NCI-H748 (cell line): ENCODE results near the gene RBM33.
"Not testable (repeated sequence)": the region's sequence is repeated elsewhere in the genome, so short reads cannot be mapped to it uniquely, and the experiment has no call there.

ENCODE experiments used
- DNase-seq: peaks from one replicate; lab custom pipeline; 2025; ENCODE audit not compliant: unreplicated experiment; lab: John Stamatoyannopoulos, UW

Gene RBM33

GRCh38 chr7:155685791-155686160, 41.3 kb downstream of the RBM33 start:
- no peak for DNase-seq

- DNase-seq = not testable (repeated sequence)
Observed at GRCh38 chr7:155686620-155687324, 42.3 kb downstream of the RBM33 start.

- not testable (repeated sequence) for DNase-seq
Observed at GRCh38 chr7:155688237-155688636, 43.8 kb downstream of the RBM33 start.

GRCh38 chr7:155690655-155691054, 46.2 kb downstream of the RBM33 start:
- DNase-seq = not testable (repeated sequence)

GRCh38 chr7:155692317-155692716, 47.9 kb downstream of the RBM33 start:
- DNase-seq = no peak

GRCh38 chr7:155693826-155694225, 49.4 kb downstream of the RBM33 start:
- DNase-seq = no peak

GRCh38 chr7:155694851-155695250, 50.4 kb downstream of the RBM33 start:
- DNase-seq = no peak

GRCh38 chr7:155696747-155697146, 52.3 kb downstream of the RBM33 start:
- no peak for DNase-seq

GRCh38 chr7:155698633-155699032, 54.2 kb downstream of the RBM33 start:
- DNase-seq = no peak

- no peak for DNase-seq
Observed at GRCh38 chr7:155699180-155699579, 54.7 kb downstream of the RBM33 start.

GRCh38 chr7:155700847-155701246, 56.4 kb downstream of the RBM33 start:
- no peak for DNase-seq

GRCh38 chr7:155701972-155702544, 57.6 kb downstream of the RBM33 start:
- no peak for DNase-seq

GRCh38 chr7:155702616-155703015, 58.2 kb downstream of the RBM33 start:
- no peak for DNase-seq

- no peak for DNase-seq
Observed at GRCh38 chr7:155705623-155706360, 61.3 kb downstream of the RBM33 start.

GRCh38 chr7:155706376-155706775, 61.9 kb downstream of the RBM33 start:
- DNase-seq = no peak

- no peak for DNase-seq
Observed at GRCh38 chr7:155709453-155709852, 65.0 kb downstream of the RBM33 start.

GRCh38 chr7:155710031-155710430, 65.6 kb downstream of the RBM33 start:
- no peak for DNase-seq

GRCh38 chr7:155710530-155710929, 66.1 kb downstream of the RBM33 start:
- no peak for DNase-seq

- DNase-seq = no peak
Observed at GRCh38 chr7:155711081-155711480, 66.6 kb downstream of the RBM33 start.

GRCh38 chr7:155713384-155713783, 68.9 kb downstream of the RBM33 start:
- no peak for DNase-seq

GRCh38 chr7:155714702-155715101, 70.2 kb downstream of the RBM33 start:
- no peak for DNase-seq

GRCh38 chr7:155715111-155715805, 70.8 kb downstream of the RBM33 start:
- DNase-seq = no peak
